ENCODE measurements around the gene APLN.

APLN gene

GRCh38 chrX:129638917-129639316 lies 15.8 kb downstream of the APLN start:
- DNase-seq: no peak

- peak; percentile 58 for DNase-seq
Observed at GRCh38 chrX:129637217-129638109, 17.3 kb downstream of the APLN start.

- no peak for DNase-seq
Observed at GRCh38 chrX:129636175-129636681, 18.5 kb downstream of the APLN start.

- no peak for DNase-seq
Observed at GRCh38 chrX:129634541-129634940, 20.2 kb downstream of the APLN start.

GRCh38 chrX:129632443-129632842 lies 22.3 kb downstream of the APLN start:
- no peak for DNase-seq

- DNase-seq: no peak
Observed at GRCh38 chrX:129631849-129632248, 22.9 kb downstream of the APLN start.

- no peak for DNase-seq
Observed at GRCh38 chrX:129629837-129630236, 24.9 kb downstream of the APLN start.

- peak; percentile 13 for DNase-seq
Observed at GRCh38 chrX:129626026-129626425, 28.7 kb downstream of the APLN start.

- DNase-seq: peak; percentile 69
Observed at GRCh38 chrX:129622757-129623301, 31.9 kb downstream of the APLN start.

GRCh38 chrX:129618997-129619396 lies 35.8 kb downstream of the APLN start:
- no peak for DNase-seq

GRCh38 chrX:129617420-129617819 lies 37.3 kb downstream of the APLN start:
- no peak for DNase-seq

- no peak for DNase-seq
Observed at GRCh38 chrX:129614481-129615255, 40.1 kb downstream of the APLN start.

- DNase-seq: no peak
Observed at GRCh38 chrX:129613596-129613995, 41.2 kb downstream of the APLN start.

- DNase-seq: no peak
Observed at GRCh38 chrX:129612396-129612795, 42.4 kb downstream of the APLN start.

GRCh38 chrX:129609395-129609794 lies 45.4 kb downstream of the APLN start:
- no peak for DNase-seq

GRCh38 chrX:129608496-129608895 lies 46.3 kb downstream of the APLN start:
- no peak for DNase-seq

GRCh38 chrX:129606918-129607317 lies 47.8 kb downstream of the APLN start:
- peak; percentile 47 for DNase-seq

GRCh38 chrX:129600981-129601424 lies 53.8 kb downstream of the APLN start:
- peak; percentile 26 for DNase-seq

- DNase-seq: no peak
Observed at GRCh38 chrX:129599996-129600395, 54.8 kb downstream of the APLN start.

GRCh38 chrX:129599499-129599898 lies 55.3 kb downstream of the APLN start:
- no peak for DNase-seq

GRCh38 chrX:129597905-129598304 lies 56.9 kb downstream of the APLN start:
- DNase-seq: no peak

- no peak for DNase-seq
Observed at GRCh38 chrX:129596077-129596476, 58.7 kb downstream of the APLN start.

All from EL (cell line).